ENCODE measurements around the gene CCDC74B.
"Not testable (repeated sequence)": the region's sequence is repeated elsewhere in the genome, so short reads cannot be mapped to it uniquely, and the experiment has no call there.

Gene CCDC74B

DNA sequence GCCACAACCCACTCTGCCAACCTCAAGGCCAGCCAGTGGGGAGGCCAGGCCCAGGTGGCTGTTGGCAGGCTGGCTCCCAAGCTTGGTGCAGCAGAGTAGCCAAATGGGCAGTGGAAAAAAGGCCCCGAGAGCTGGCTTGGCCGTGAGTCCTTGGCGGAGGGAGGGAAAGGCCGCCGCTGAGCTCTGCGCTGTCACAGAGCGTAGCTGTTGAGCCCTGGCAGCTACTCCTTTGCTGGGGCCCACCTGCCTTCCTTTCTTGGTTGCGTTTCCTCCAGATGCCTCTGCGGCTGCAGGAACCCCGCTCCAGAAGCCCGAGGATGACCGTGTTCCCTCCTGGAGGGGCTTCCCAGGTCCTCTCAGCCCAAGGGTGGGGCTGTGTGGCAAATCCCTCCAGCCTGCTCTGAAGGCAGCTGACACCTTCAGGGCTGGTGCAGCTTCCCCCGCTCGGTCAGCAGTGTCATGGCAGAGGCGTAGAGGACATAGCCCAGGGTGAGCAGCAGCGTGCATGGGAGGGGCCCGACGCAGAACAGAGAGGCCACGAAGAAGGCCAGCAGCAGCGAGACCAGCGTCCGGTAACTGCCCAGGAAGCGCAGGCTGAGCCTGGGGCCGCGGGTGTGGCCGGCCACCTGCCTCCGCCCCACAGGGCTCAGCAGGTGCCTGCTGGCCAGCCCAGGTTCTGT is 7.4 kb upstream of the CCDC74B start:
- DNase-seq (ENCODE audit: low read depth, low spot score); H3K27ac ChIP-seq: not testable (repeated sequence)

DNA sequence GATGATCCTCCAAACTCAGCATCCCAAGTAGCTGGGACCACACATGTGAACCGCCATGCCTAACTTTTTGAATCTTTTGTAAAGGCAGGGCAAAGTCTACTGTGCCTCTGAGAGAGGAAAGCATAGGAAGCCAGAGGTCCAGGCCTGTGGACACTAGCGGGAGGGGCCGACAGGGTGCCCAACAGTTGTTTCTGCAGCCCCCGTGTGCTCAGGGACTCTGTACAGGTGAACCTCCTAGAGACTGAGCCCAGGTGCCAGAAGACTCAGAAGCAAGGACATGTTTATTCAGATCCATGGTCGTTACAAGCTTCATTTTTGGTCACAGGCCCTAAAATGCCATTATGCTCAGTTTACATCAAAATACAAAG is 6.2 kb upstream of the CCDC74B start:
- H3K27ac ChIP-seq; DNase-seq (ENCODE audit: low read depth, low spot score): not testable (repeated sequence)

GRCh38 chr2:130150181-130151144 is 5.6 kb upstream of the CCDC74B start:
- no peak overlapping the region for H3K27ac ChIP-seq
- no peak for DNase-seq (ENCODE audit: low read depth, low spot score)

GRCh38 chr2:130148515-130148914 is 3.6 kb upstream of the CCDC74B start:
- not testable (repeated sequence) for DNase-seq (ENCODE audit: low read depth, low spot score); H3K27ac ChIP-seq

- not testable (repeated sequence) for DNase-seq (ENCODE audit: low read depth, low spot score); H3K27ac ChIP-seq
These were observed 1.5 kb downstream of the CCDC74B start for GRCh38 chr2:130143266-130144039.

GRCh38 chr2:130142396-130143265 is 2.3 kb downstream of the CCDC74B start:
- H3K27ac ChIP-seq; DNase-seq (ENCODE audit: low read depth, low spot score): not testable (repeated sequence)

DNA sequence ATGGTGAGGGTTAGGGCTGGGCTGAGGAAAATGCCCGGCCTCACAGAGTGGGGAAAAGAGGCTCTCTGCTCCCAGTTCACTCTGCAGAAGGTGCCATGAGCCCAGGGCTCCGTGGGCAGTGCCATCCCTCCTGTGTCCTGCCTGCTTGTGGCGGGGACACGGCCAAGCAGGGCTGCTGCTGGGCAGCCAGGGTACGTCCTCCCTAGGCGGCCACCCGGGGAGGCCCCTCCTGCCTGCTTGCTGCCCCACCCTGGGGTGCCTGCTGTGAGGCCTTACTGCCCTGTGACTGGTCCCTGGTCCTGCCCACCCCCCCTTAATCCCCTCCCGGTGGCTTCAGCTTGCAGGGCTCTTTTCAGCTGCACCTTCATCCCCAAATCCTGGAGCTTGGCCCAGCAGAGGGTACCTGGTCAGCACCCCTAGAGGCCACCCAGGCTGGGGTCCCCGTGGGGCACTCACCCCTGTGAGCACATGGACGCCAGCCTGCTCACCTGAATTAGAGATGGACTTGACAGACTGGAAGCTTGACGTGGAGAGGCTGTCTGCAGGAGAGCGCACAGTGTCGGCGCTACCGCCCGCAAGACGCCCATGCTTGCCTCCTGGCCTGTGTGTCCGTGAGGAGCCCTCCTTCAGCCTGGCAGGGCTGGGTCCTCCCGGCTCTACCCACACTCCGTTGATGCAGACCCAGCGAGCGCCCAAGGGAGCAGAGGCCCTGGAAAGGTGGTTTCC is 3.1 kb downstream of the CCDC74B start:
- H3K27ac ChIP-seq; DNase-seq (ENCODE audit: low read depth, low spot score): not testable (repeated sequence)

DNA sequence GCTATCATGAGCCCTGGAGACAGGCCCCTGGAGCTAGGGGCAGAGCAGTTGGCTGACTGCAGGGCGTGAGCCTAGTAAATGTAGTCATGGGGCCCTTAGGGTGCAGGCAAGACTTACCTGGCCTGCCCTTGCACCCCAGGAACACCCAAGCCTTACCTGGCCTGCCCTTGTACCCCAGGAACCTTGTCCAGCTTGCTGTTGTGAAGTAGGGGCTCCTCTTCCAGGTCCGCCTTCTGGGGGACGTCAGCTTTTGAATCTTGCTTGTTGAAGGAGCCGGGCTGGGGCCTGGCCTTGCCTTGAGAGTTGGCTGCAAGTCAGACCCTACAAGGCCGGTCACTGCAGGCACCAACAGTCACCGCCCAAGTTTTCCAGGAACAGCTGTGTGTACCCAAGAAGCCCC is 3.9 kb downstream of the CCDC74B start:
- not testable (repeated sequence) for DNase-seq (ENCODE audit: low read depth, low spot score); H3K27ac ChIP-seq

DNA sequence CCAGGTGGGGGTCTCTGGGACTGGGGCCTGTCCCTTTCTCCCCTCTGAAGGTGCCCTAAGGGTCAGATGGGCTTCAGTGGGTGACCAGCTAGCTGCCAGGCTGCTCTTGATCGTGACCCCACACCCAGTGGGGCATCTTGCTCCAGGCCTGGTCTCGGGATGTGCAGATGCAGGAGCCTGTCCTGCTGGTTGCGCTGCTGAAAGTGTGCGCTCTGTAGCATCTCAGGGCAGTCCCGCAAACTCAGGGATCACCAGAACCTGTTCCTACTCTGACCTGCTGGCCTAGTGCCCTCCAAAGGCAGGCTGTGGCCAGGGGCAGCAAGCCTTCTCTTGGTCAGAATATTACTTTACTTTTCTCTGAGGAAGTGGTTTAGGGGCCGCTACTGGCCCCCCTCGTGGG is 4.4 kb downstream of the CCDC74B start:
- not testable (repeated sequence) for DNase-seq (ENCODE audit: low read depth, low spot score); H3K27ac ChIP-seq

DNA sequence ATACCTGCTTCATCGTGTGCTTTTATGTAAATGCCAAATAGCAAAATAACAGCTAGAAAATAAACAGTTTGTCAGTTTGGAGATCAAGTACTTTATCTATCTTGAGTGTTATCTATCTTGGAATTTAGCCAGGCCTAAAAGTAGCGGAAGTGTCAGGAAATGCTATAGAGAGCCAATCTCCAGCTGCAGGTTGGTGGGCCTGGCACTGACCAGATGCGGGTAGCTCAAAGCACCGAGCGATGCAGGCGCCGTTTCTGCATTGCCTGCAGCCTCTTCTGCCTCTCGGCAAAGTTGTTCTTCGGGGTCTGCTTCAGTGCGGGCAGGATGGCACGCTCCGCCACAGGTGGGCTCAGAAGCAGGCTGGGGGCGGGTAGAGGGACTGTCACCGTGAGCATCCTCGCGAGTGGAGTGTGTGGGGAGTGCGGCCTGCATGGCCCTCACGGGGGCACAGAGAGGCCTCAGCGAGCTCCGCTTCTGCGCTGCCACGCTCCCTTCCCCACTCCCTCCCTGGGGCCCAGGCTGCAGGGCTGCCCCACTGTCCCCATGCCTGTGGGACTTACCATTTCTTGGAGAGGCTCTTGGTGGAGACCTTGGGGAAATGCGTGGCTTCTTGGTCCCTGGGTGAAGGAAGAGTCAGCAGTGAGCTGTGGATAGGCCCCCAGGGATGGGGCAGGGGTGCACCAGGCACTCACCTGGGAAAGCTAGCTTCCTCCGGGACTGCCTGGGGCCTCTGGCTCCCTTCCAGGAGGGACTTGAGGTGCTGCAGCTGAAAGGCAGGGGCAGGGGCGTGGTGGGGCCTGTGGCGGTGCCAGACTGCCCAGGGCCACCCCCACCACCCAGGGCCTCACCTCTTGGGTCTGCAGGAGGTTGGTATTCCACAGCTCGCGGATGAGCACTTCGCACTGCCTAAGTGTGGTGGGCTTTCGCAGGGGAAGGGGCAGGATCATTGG is 5.3 kb downstream of the CCDC74B start:
- DNase-seq (ENCODE audit: low read depth, low spot score); H3K27ac ChIP-seq: not testable (repeated sequence)

DNA sequence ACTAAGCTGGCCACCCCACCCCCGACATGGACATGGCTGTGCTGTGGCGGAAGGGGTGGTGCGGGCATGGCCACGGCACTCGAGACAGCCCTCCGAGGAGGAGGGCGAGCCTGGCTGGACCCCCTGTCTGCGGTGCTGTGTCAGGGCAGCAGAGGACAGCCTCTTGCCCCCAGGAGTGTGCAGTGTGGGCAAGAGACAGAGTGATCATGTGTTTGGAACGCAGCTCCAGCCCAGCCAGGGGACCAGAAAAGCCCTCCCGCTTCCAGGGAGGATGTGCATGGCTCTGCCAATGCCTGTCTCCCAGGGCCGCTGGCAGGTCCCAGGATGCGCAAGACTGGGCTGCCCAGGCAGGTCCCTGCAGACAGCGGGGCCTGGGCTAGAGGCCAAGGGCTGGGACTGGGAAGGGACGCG is 6.1 kb downstream of the CCDC74B start:
- DNase-seq (ENCODE audit: low read depth, low spot score); H3K27ac ChIP-seq: not testable (repeated sequence)

DNA sequence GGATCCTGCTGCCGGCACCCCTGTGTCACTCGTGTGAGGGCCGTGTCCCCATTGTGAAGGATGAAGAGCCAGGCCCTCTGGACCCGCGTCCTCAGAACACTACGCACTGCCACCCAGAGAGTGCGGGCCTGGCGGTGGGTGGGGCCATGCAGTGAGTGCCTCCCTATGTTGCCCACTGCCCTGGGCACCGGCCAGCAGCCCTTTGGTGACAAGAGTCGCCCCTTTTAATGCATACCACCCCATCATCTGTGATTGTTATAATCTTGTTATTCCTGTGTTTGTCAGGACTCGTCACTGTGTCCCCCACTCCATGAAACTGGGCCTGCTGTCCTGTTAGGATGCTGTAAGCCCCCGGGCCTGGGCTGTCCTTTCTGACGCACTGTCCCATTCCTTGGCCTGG is 6.6 kb downstream of the CCDC74B start:
- not testable (repeated sequence) for DNase-seq (ENCODE audit: low read depth, low spot score)

DNA sequence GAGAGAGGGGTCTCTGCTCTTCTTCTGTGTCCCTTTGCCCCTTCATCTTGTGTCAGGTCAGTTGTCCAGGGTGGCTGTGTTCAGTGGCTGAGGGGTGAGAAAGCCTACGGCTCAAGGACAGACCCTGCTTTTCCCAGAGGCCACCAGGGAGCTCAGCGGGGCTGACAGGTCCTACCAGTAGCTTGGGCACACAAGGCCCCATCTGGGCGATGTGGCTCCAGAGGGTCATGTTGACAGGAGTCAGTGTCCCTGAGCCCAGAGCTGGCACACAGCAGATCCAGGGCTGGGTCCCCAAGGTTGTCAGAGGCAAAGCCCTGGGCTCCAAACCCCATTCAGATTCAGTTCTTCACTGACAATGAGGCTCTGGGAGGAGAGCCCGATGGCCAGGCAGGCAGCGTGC is 7.8 kb downstream of the CCDC74B start:
- H3K27ac ChIP-seq; DNase-seq (ENCODE audit: low read depth, low spot score): not testable (repeated sequence)

More for the DNA sequence above, 6.6 kb downstream of the CCDC74B start:
- not testable (repeated sequence) for H3K27ac ChIP-seq

GRCh38 chr2:130136546-130136945 is 8.4 kb downstream of the CCDC74B start:
- H3K27ac ChIP-seq; DNase-seq (ENCODE audit: low read depth, low spot score): not testable (repeated sequence)

DNA sequence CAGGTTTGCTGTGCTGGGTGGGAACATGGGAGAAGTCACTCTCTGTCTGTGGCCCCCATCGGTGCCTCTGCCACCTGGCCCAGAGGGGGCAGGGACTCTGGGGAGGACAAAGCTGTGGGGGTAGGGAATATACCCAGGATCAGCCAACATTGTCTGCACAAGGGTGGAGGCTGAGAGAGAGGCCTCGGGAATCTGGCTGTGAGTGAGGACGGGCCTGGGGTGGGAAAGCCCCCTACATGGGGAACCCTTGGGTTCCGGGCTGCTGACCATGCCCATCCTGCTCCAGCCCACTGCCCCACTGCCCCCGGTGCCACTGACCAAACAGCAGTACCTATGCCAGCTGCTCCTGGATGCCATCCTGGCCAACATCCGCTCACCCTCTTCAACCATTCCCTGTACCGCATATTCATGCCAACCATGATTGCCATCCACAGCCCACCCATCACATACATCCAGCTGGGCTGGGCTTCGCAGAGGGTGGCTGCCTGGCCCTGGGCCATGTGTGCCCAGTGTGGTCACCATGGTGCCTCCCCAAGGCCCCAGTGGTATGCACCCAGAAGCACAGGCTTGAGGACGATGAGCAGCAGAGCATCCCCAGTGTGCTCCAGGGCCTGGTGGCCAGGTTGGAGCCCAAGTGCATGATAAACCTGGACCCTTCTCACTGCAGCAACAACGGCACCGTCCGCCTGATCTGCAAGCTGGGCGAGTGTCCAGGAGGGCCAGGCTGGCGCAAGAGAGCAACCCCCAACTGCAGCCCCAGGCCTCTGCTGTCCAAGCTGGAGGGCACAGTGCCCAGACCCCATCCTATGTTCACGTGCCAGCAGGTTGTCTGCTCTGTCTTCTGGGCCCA is 9.0 kb downstream of the CCDC74B start:
- DNase-seq (ENCODE audit: low read depth, low spot score) = no peak
- H3K27ac ChIP-seq = no peak overlapping the region

- H3K27ac ChIP-seq; DNase-seq (ENCODE audit: low read depth, low spot score): not testable (repeated sequence)
These were observed 15.6 kb downstream of the CCDC74B start, which contains the start of gene POTEF for GRCh38 chr2:130129120-130129829. Gene POTEF, minus strand, starts transcription at chr2:130129222. Its CDS starts 8,707 bp downstream, at chr2:130120515.

Data from epithelial cell of prostate (primary cell).